Measurements from ENCODE around the gene EHMT1. TPM values are rescaled to one million over a fixed set of nuclear protein-coding genes. Genes with fewer than 3 reads are reported as not detected.
A peak's percentile ranks its signal among the peaks of the same experiment; 100 is the strongest.

EHMT1 gene
- total RNA-seq, 2 donors from 2014 or later = 56.2 to 59.6 TPM

DNA sequence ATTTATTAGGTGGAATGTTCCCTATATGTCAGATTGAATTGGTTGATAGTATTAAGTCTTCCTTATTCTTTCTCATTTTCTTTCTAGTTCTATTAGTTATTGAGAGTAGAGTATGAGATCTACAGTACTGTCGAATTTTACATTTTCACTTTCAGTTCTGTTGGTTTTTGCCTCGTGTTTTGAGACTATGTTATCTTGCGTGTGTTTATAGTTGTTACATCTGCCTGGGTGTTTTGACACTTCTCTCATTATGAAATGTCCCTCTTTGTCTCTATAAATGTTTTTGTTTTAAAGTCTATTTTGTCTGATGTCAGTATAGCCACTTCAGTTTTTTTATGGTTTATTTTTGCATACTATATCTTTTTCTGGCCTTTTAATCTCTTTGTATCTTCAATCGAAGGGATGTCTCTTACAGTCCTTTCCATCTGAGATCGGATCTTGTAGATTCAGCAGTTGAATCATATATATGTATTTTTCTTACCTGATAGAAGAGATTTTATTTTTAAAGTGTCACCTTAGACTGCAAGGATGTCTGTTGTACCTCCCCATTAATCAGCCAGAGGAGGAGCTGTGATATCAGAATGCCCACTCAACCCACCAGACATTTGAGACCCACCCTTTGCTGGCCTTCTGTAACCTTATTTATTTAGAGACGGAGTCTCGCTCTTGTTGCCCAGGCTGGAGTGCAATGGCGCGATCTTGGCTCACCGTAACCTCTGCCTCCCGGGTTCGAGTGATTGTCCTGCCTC, 20.7 kb downstream of the EHMT1 start:
- DNase-seq (ENCODE audit: low spot score) = no peak
- intact Hi-C loops (cut with DNase I) = no loop called here

- intact Hi-C loops (cut with DNase I) = no loop called here
- DNase-seq (ENCODE audit: low spot score) = no peak
Measured at GRCh38 chr9:137640862-137641261, 22.1 kb downstream of the EHMT1 start.

DNA sequence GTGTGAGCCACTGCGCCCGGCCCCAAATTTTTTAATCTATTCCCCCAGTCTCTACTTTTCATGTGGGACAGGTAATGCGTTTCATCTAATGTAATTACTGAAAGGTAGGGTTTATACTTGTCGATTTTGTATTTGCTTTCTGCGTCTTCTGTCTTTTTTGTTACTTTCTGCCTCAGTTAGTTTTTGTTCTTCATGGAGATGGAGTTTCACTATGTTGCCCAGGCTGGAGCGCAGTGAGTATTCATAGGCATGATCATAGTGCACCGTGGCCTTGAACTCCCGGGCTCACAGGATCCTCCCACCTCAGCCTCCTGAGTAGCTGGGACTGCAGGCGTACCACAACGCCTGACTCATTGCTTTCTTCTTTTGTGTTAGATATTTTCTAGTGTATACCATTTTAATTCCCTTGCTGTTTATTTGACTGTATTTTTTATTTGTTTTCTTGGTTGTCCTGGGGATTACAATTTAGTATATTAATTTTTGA, 23.4 kb downstream of the EHMT1 start:
- intact Hi-C loops (cut with DNase I) = loop anchor here in 1 of 2 donors (1.0 kb wide), 1 partner anchor 25 kb away; no protein-coding TSS in a partner anchor
- DNase-seq (ENCODE audit: low spot score) = peak; percentile 37

GRCh38 chr9:137642892-137643291, 24.1 kb downstream of the EHMT1 start:
- no peak for DNase-seq (ENCODE audit: low spot score)
- intact Hi-C loops (cut with DNase I) = loop anchor here in 1 of 2 donors (1.0 kb wide), 1 partner anchor 24 kb away; no protein-coding TSS in a partner anchor

DNA sequence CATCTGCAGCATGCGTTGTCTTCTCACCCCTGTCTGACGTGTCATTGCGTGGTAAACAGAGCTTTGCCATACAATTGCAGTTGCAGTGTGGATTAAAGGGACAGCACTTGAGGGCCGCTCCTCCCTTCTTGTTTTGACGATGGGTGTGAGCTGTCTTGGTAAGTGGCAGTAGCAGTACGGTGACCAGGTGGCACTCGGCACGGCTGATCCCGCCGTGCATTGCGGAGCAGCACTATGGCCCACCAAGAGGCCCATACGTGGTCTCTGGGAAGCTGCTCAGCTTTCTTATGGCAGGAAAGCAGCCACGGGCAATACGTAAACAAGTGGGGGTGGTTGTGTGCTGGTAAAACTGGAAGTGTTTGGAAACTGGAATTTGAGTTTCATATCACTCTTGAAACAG, 25.1 kb downstream of the EHMT1 start:
- intact Hi-C loops (cut with DNase I) = no loop called here
- DNase-seq (ENCODE audit: low spot score) = no peak

- no peak for DNase-seq (ENCODE audit: low spot score)
- intact Hi-C loops (cut with DNase I) = no loop called here
Measured at GRCh38 chr9:137645211-137645610, 26.4 kb downstream of the EHMT1 start.

- no peak for DNase-seq (ENCODE audit: low spot score)
Measured at GRCh38 chr9:137646341-137646740, 27.5 kb downstream of the EHMT1 start.

GRCh38 chr9:137647096-137647714, 28.4 kb downstream of the EHMT1 start:
- peak; percentile 49 for DNase-seq (ENCODE audit: low spot score)
- intact Hi-C loops (cut with DNase I) = no loop called here

More at GRCh38 chr9:137646341-137646740, 27.5 kb downstream of the EHMT1 start:
- intact Hi-C loops (cut with DNase I) = no loop called here

DNA sequence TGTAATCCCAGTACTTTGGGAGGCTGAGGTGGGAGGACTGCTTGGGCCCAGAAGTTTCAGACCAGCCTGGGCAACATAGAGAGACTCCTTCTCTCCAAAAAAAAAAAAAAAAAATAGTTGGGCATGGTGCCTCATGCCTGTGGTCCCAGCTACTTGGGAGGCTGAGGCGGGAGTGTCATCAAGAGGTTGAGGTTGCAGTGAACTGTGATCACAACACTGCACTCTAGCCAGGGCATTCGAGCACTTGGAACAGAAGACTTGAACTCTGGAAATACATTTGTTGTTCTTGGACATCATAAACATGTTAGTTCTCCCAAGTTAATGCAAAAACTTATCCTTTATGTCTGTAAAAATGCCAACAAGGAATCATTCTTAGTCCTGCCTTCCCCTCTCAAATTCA, 29.6 kb downstream of the EHMT1 start:
- intact Hi-C loops (cut with DNase I) = no loop called here

DNA sequence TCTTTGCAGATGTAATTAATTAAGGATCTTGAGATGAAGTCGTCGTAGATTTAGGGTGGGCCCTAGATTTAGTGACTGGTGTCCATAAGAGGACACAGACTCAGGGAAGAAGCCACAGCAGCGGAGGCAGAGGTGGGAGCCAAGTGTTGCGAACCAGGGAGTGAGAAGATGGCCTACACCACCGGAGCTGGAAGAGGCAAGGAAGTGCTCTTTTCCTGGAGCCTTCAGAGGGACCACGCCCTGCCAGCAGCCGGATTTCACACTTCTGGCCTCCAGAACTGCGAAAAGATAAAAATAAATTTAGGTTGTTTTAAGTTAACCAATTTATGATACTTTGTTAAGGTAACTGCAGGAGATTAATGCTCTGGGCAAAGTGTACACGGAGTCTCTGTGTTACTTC, 30.7 kb downstream of the EHMT1 start:
- intact Hi-C loops (cut with DNase I) = no loop called here
- DNase-seq (ENCODE audit: low spot score) = no peak

More for the DNA sequence above, 29.6 kb downstream of the EHMT1 start:
- DNase-seq (ENCODE audit: low spot score) = no peak

DNA sequence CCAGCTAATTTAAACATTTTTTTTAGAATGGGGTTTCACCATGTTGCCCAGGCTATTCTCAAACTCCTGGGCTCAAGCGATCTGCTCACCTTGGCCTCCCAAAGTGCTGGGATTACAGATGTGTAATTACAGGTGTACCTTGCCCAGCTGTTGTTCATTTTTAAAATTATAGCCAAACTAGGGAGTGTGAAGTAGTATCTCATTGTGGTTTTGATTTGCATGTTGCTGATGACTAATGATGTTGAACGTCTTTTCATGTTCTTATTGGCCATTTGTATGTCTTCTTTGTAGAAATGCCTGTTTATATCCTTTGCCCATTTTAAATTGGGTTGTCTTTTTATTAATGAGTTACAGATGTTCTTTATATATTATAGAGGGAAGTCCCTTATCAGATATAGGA, 31.5 kb downstream of the EHMT1 start:
- DNase-seq (ENCODE audit: low spot score) = no peak
- intact Hi-C loops (cut with DNase I) = no loop called here

DNA sequence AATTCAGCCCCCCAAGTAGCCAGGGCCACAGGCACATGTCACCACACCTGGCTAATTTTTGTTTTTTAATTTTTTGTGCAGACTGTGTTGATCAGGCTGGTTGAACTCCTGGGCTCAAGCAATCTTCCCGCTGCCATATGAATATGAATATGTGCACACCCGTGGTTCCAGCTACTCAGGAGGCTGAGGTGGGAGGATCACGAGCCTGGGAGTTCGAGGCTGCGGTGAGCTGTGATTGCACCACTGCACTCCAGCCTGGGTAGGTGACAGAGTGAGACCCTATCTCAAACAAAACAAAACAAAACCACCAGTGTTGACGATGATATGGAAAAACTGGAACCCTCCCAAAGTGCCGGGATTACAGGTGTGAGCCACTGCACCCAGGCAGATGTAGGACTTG, 32.0 kb downstream of the EHMT1 start:
- intact Hi-C loops (cut with DNase I) = no loop called here
- DNase-seq (ENCODE audit: low spot score) = no peak

- DNase-seq (ENCODE audit: low spot score) = no peak
- intact Hi-C loops (cut with DNase I) = no loop called here
Measured at GRCh38 chr9:137656416-137656815, 37.6 kb downstream of the EHMT1 start.

- intact Hi-C loops (cut with DNase I) = no loop called here
- DNase-seq (ENCODE audit: low spot score) = no peak
Measured at GRCh38 chr9:137657606-137658005, 38.8 kb downstream of the EHMT1 start.

DNA sequence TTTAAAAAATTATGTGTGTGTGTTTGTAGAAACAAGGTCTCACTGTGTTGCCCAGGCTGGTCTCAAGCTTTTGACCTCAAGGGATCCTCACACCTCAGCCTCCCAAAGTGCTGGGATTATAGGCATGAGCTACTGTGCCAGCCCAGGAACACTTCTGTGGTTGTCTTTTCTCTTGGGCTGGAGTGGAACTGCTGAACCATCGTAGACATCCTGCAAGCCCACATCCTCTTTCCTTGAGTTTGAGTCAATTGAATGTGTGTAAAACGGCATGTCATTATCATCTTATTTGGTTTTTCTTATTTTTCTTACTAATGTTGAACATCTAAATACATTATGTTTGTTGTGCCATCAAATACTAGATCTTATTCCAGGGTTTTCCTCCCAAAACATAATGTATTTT, 40.0 kb downstream of the EHMT1 start:
- intact Hi-C loops (cut with DNase I) = no loop called here
- DNase-seq (ENCODE audit: low spot score) = no peak

GRCh38 chr9:137660144-137660543, 41.3 kb downstream of the EHMT1 start:
- intact Hi-C loops (cut with DNase I) = loop anchor here in 1 of 2 donors (5.0 kb wide), 1 partner anchor 333 kb away; no protein-coding TSS in a partner anchor
- no peak for DNase-seq (ENCODE audit: low spot score)

GRCh38 chr9:137663584-137663983, 44.8 kb downstream of the EHMT1 start:
- intact Hi-C loops (cut with DNase I) = loop anchor here in 1 of 2 donors (5.0 kb wide), 1 partner anchor 336 kb away; no protein-coding TSS in a partner anchor
- DNase-seq (ENCODE audit: low spot score) = no peak

- no peak for DNase-seq (ENCODE audit: low spot score)
- intact Hi-C loops (cut with DNase I) = loop anchor here in 1 of 2 donors (5.0 kb wide), 1 partner anchor 337 kb away; no protein-coding TSS in a partner anchor
Measured at GRCh38 chr9:137664676-137665075, 45.9 kb downstream of the EHMT1 start.

- intact Hi-C loops (cut with DNase I) = no loop called here
- DNase-seq (ENCODE audit: low spot score) = no peak
Measured at GRCh38 chr9:137665226-137665625, 46.4 kb downstream of the EHMT1 start.

DNA sequence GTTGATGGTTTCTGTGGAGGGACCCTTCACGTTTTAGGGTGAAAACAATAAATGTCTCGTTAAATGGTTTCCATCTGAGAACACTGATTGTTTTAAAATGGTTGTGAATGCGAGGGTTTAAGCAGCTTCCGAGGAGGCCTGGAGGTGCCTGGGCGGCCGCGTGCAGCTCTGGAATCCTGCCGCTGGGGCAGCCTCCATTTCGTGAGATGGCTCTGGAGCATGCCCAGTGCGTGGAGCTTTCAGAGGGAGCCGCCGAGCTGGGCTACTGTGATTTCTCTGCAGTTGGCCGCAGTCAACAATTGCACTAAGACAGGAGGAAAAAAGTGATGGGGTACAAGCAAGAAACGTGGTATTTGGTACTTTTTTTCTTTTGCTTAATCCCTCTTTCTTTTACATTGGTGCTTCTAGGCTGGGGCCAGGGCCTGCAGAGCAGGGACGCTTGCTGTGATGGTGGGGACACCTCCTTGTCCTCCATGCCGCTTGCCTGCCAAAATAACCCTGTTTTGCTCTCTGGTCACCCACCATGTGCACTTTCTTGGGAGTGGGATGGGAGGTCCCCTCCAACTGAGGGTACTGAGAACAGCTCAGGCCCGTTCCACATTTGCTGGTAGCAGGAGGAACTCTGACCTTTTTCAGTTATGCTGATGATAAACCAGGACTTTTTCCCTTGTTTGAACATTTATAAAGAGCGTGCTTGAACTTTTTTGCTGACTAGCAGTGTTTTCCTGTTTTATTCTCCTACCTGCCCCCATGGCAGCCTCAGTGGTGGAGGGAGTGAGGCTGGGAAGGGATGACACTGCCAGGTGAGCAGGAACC, 47.1 kb downstream of the EHMT1 start:
- peak; percentile 52 for DNase-seq (ENCODE audit: low spot score)
- intact Hi-C loops (cut with DNase I) = no loop called here
